GM12892 (cell line): ENCODE results near the gene CAPZB.

ENCODE experiments used
- POLR2A ChIP-seq: IDR thresholded peaks from 2 replicates; pipeline ENCODE4 v1.6.1; 2011; ENCODE audit warnings: low read depth, low read length, control low read depth
- POLR2AphosphoS5 ChIP-seq: IDR thresholded peaks from 2 replicates; pipeline ENCODE4 v1.6.1; 2011; ENCODE audit warnings: low read depth, low read length, control low read depth

- TF ChIP-seq POLR2A (no peak), POLR2AphosphoS5 (no peak)
These were observed 123.7 kb downstream of the CAPZB start for GRCh38 chr1:19361611-19362147.
